HG02970 (cell line): ENCODE results near the gene CETP.
A peak's percentile ranks its signal among the peaks of the same experiment; 100 is the strongest.
"Not testable (repeated sequence)": the region's sequence is repeated elsewhere in the genome, so short reads cannot be mapped to it uniquely, and the experiment has no call there.

Source experiments
- ATAC-seq: cut with Tn5 transposase; IDR thresholded peaks from one replicate; pipeline ENCODE4 v1.9.1; 2021; ENCODE audit warnings: mild to moderate bottlenecking, moderate library complexity, moderate number of reproducible peaks; ENCODE audit not compliant: unreplicated experiment, low FRiP score

The CETP gene

GRCh38 chr16:56953006-56953405 lies 8.7 kb upstream of the CETP start:
- ATAC-seq, result no peak

GRCh38 chr16:56956076-56956475 lies 5.7 kb upstream of the CETP start:
- no peak for ATAC-seq

- ATAC-seq, result no peak
These were observed 5.0 kb upstream of the CETP start for GRCh38 chr16:56956756-56957155.

GRCh38 chr16:56960681-56961281 lies 969 bp upstream of the CETP start:
- no peak for ATAC-seq

GRCh38 chr16:56961386-56961785 lies 364 bp upstream of the CETP start:
- ATAC-seq, result no peak

GRCh38 chr16:56964243-56965148 lies 2.7 kb downstream of the CETP start:
- ATAC-seq, result peak; percentile 73

- ATAC-seq, result no peak
These were observed 3.7 kb downstream of the CETP start for GRCh38 chr16:56965149-56966092.

GRCh38 chr16:56966093-56966475 lies 4.3 kb downstream of the CETP start:
- ATAC-seq, result no peak

GRCh38 chr16:56967733-56968132 lies 6.0 kb downstream of the CETP start:
- no peak for ATAC-seq

GRCh38 chr16:56969769-56970168 lies 8.0 kb downstream of the CETP start:
- no peak for ATAC-seq

- peak; percentile 45 for ATAC-seq
These were observed 9.4 kb downstream of the CETP start for GRCh38 chr16:56970934-56971767.

GRCh38 chr16:56971768-56972043 lies 10.0 kb downstream of the CETP start:
- ATAC-seq, result no peak

GRCh38 chr16:56972403-56973293 lies 10.9 kb downstream of the CETP start:
- no peak for ATAC-seq

GRCh38 chr16:56973294-56973689 lies 11.5 kb downstream of the CETP start:
- ATAC-seq, result no peak

GRCh38 chr16:56973899-56974298 lies 12.1 kb downstream of the CETP start:
- not testable (repeated sequence) for ATAC-seq

GRCh38 chr16:56974549-56975300 lies 13.0 kb downstream of the CETP start:
- ATAC-seq, result no peak

GRCh38 chr16:56975714-56976113 lies 14.0 kb downstream of the CETP start:
- ATAC-seq, result no peak

GRCh38 chr16:56977216-56977615 lies 15.5 kb downstream of the CETP start:
- no peak for ATAC-seq
